ENCODE data around the gene GPBP1.
"Not testable (repeated sequence)": the region's sequence is repeated elsewhere in the genome, so short reads cannot be mapped to it uniquely, and the experiment has no call there.

The GPBP1 gene

DNA sequence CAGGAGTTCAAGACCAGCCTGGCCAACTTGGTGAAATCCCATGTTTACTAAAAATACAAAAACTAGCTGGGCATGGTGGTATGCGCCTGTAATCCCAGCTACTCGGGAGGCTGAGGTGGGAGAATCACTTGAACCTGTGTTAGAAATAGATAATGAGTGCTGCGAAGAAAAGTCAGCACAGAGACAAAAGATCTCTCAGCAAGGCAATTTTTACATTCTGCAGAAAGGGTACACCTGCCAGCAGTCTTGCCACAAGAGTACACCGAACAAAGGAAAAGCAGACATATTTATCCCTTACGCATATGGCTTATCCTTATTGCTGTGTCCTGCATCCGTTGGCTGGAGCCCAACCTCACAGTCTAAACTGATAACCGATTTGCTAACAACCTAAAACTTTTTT, 16.2 kb upstream of the GPBP1 start:
- no peak for DNase-seq (ENCODE audit: low read depth, low spot score)
- Histone ChIP-seq H3K9ac (ENCODE audit: insufficient read length, low read depth) (no peak overlapping the region), H3K9me3 (ENCODE audit: insufficient read depth, low read length) (peaks cover 13% of the 10 kb centered on the region; the same call in 1 of the 2 replicates), H3K4me3 (ENCODE audit: insufficient read length, low read depth) (no peak overlapping the region), H3K36me3 (ENCODE audit: insufficient read depth, insufficient read length, low read length) (no peaks in the 10 kb centered on the region), H3K4me1 (ENCODE audit: insufficient read depth, insufficient read length) (no peaks in the 10 kb centered on the region), H3K27me3 (ENCODE audit: insufficient read depth, insufficient read length) (no peaks in the 10 kb centered on the region)
- TF ChIP-seq SUZ12 (IDR thresholded peaks at IDR 0.05; ENCODE audit: extremely low read depth, insufficient read depth, insufficient read length) (no peak), ZNF274 (IDR thresholded peaks at IDR 0.05; ENCODE audit: low read depth, low read length) (no peak), YY1 (IDR thresholded peaks at IDR 0.05; ENCODE audit: insufficient read depth, insufficient read length) (no peak)

DNA sequence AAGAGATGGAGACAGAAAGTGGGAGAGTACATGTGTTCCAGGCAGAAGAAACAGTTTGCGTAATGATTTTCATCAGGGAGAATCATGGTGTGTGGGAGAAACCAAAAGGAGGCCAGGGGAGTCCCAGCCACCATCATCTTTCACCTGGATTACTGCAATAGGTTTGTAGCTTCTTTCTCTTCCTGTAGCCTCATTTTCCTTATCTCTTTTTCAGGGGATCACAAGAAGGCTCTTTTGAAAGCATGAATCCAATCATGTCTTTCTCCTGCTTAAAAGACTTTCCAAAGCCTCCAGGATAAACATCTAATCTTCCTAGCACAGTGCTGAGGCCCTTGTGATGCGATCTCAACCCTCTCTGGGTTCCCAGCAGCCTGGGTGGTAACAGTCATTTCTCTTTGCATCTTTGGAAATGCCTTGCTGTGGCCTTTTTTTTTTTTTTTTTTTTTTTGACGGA, 10.3 kb upstream of the GPBP1 start:
- no peaks in the 10 kb centered on the region for H3K9me3 ChIP-seq (ENCODE audit: insufficient read depth, low read length)
- no peak for DNase-seq (ENCODE audit: low read depth, low spot score)
- no peak overlapping the region for H3K4me3 ChIP-seq (ENCODE audit: insufficient read length, low read depth)
- no peaks in the 10 kb centered on the region for H3K4me1 ChIP-seq (ENCODE audit: insufficient read depth, insufficient read length)
- TF ChIP-seq YY1 (IDR thresholded peaks at IDR 0.05; ENCODE audit: insufficient read depth, insufficient read length) = no peak
- no peak for TF ChIP-seq SUZ12 (IDR thresholded peaks at IDR 0.05; ENCODE audit: extremely low read depth, insufficient read depth, insufficient read length)
- no peak for TF ChIP-seq ZNF274 (IDR thresholded peaks at IDR 0.05; ENCODE audit: low read depth, low read length)
- H3K27me3 ChIP-seq (ENCODE audit: insufficient read depth, insufficient read length) = no peaks in the 10 kb centered on the region
- no peak overlapping the region for H3K9ac ChIP-seq (ENCODE audit: insufficient read length, low read depth)
- no peaks in the 10 kb centered on the region for H3K36me3 ChIP-seq (ENCODE audit: insufficient read depth, insufficient read length, low read length)

DNA sequence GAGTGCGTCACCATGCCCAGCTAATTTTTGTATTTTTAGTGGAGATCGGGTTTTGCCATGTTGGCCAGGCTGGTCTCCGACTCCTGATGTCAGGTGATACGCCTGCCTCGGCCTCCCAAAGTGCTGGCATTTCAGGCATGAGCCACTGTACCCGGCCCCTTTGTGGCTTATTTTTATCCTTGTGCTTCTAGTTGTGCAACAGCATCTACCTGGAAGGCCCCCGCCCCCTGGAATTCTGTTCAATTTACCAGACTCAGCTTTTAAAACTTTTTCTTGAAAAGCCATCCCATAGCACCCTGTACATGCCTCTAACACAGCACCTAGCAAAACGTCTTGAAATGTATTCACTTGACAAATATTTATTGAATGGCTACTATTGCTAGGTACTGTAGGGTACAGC, 9.7 kb upstream of the GPBP1 start:
- Histone ChIP-seq H3K27me3 (ENCODE audit: insufficient read depth, insufficient read length) (no peaks in the 10 kb centered on the region), H3K4me1 (ENCODE audit: insufficient read depth, insufficient read length) (no peaks in the 10 kb centered on the region), H3K4me3 (ENCODE audit: insufficient read length, low read depth) (no peak overlapping the region), H3K36me3 (ENCODE audit: insufficient read depth, insufficient read length, low read length) (no peaks in the 10 kb centered on the region), H3K9ac (ENCODE audit: insufficient read length, low read depth) (no peak overlapping the region), H3K9me3 (ENCODE audit: insufficient read depth, low read length) (no peaks in the 10 kb centered on the region)
- TF ChIP-seq SUZ12 (IDR thresholded peaks at IDR 0.05; ENCODE audit: extremely low read depth, insufficient read depth, insufficient read length) = no peak
- no peak for TF ChIP-seq YY1 (IDR thresholded peaks at IDR 0.05; ENCODE audit: insufficient read depth, insufficient read length)
- no peak for TF ChIP-seq ZNF274 (IDR thresholded peaks at IDR 0.05; ENCODE audit: low read depth, low read length)
- no peak for DNase-seq (ENCODE audit: low read depth, low spot score)

DNA sequence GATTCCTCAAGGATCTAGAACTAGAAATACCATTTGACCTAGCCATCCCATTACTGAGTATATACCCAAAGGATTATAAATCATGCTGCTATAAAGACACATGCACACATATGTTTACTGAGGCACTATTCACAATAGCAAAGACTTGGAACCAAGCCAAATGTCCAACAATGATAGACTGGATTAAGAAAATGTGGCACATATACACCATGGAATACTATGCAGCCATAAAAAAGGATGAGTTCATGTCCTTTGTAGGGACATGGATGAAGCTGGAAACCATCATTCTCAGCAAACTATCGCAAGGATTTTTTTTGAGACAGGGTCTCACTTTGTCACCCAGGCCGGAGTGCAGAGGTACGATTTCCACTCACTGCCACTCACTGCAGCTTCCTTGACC, 8.7 kb upstream of the GPBP1 start:
- not testable (repeated sequence) for H3K9me3 ChIP-seq (ENCODE audit: insufficient read depth, low read length); H3K27me3 ChIP-seq (ENCODE audit: insufficient read depth, insufficient read length); H3K4me3 ChIP-seq (ENCODE audit: insufficient read length, low read depth); H3K9ac ChIP-seq (ENCODE audit: insufficient read length, low read depth); H3K36me3 ChIP-seq (ENCODE audit: insufficient read depth, insufficient read length, low read length); DNase-seq (ENCODE audit: low read depth, low spot score); H3K4me1 ChIP-seq (ENCODE audit: insufficient read depth, insufficient read length)

DNA sequence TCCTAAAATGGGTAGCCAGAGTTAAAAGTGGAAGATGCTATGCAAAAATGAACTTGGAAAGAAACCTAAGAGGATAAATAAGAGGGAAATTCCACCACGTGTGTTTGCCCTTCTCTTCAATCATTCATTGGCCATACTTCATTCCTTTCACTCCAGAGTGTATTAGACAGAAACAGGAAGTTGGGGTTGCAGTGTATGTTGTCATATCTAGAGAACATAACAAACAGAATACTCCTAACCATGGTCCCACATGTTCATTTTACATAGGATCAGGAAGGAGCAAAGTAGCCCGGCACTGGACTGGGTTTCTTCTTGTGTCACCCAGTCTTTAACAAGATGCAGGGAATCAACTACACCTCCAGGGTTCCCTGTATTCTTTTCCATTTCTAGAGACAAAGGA, 7.6 kb upstream of the GPBP1 start:
- Histone ChIP-seq H3K4me1 (ENCODE audit: insufficient read depth, insufficient read length) (no peaks in the 10 kb centered on the region), H3K36me3 (ENCODE audit: insufficient read depth, insufficient read length, low read length) (no peaks in the 10 kb centered on the region), H3K27me3 (ENCODE audit: insufficient read depth, insufficient read length) (no peaks in the 10 kb centered on the region), H3K9me3 (ENCODE audit: insufficient read depth, low read length) (no peaks in the 10 kb centered on the region), H3K9ac (ENCODE audit: insufficient read length, low read depth) (no peak overlapping the region), H3K4me3 (ENCODE audit: insufficient read length, low read depth) (no peak overlapping the region)
- no peak for TF ChIP-seq SUZ12 (IDR thresholded peaks at IDR 0.05; ENCODE audit: extremely low read depth, insufficient read depth, insufficient read length)
- no peak for TF ChIP-seq ZNF274 (IDR thresholded peaks at IDR 0.05; ENCODE audit: low read depth, low read length)
- no peak for TF ChIP-seq YY1 (IDR thresholded peaks at IDR 0.05; ENCODE audit: insufficient read depth, insufficient read length)
- no peak for DNase-seq (ENCODE audit: low read depth, low spot score)

DNA sequence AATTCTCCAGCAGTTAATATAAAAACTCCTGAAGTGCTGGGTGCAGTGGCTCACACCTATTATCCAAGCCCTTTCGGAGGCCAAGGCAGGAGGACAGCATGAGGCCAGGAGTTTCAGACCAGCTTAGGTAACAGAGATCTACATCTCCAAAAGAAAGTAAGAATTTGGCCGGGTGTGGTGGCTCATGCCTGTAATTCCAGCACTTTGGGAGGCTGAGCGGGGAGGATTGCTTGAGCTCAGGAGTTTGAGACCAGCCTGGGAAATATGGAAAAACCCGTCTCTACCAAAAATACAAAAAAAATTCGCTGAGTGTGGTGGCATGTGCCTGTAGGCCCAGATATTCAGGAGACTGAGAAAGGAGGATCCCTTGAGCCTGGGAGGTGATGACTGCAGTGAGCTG, 6.7 kb upstream of the GPBP1 start:
- Histone ChIP-seq H3K9ac (ENCODE audit: insufficient read length, low read depth) (no peak overlapping the region), H3K36me3 (ENCODE audit: insufficient read depth, insufficient read length, low read length) (no peaks in the 10 kb centered on the region), H3K27me3 (ENCODE audit: insufficient read depth, insufficient read length) (no peaks in the 10 kb centered on the region), H3K9me3 (ENCODE audit: insufficient read depth, low read length) (no peaks in the 10 kb centered on the region), H3K4me1 (ENCODE audit: insufficient read depth, insufficient read length) (no peaks in the 10 kb centered on the region), H3K4me3 (ENCODE audit: insufficient read length, low read depth) (no peak overlapping the region)
- TF ChIP-seq YY1 (IDR thresholded peaks at IDR 0.05; ENCODE audit: insufficient read depth, insufficient read length) = no peak
- TF ChIP-seq SUZ12 (IDR thresholded peaks at IDR 0.05; ENCODE audit: extremely low read depth, insufficient read depth, insufficient read length) = no peak
- no peak for TF ChIP-seq ZNF274 (IDR thresholded peaks at IDR 0.05; ENCODE audit: low read depth, low read length)
- no peak for DNase-seq (ENCODE audit: low read depth, low spot score)

DNA sequence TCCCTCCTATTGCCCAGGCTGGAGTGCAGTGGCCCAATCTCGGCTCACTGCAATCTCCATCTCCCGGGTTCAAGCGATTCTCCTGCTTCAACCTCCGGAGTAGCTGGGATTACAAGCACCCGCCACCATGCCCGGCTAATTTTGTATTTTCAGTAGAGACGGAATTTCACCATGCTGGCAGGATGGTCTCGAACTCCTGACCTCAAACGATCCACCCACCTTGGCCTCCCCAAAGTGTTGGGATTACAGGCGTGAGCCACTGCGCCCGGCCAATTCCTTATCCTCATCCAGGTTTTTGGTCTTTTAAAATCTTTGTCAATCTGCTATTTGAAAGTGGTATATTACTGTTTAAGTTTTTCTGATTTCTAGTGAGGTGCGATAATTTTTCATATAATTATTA, 3.7 kb upstream of the GPBP1 start:
- H3K9me3 ChIP-seq (ENCODE audit: insufficient read depth, low read length); H3K4me3 ChIP-seq (ENCODE audit: insufficient read length, low read depth); H3K36me3 ChIP-seq (ENCODE audit: insufficient read depth, insufficient read length, low read length); DNase-seq (ENCODE audit: low read depth, low spot score); H3K27me3 ChIP-seq (ENCODE audit: insufficient read depth, insufficient read length); H3K4me1 ChIP-seq (ENCODE audit: insufficient read depth, insufficient read length); H3K9ac ChIP-seq (ENCODE audit: insufficient read length, low read depth): not testable (repeated sequence)

DNA sequence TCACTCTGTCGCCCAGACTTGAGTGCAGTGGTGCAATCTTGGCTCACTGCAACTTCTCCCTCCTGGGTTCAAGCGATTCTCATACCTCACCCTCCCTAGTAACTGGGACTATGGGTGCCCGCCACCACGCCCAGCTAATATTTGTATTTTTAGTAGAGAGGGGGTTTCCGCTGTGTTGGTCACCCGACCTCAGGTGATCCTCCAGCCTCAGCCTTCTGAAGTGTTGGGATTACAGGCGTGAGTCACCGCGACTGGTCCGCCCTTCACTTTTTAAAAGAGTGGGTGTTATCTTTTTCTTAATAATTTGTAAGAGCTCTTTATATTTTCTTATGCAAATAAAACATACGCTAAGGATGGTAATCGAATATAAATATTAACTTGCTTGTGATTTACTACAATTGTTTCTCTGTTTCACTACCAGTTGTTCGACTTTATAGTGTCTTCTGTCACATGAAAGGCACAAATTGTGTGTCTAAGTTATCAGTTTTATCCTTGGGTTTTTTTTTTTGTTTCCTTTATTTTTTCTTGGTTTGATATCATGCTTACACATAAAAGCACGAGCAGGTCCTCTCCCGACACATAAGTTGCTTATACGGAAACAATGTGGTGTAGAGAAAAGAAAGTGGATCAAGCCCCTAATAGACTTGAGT, 1.9 kb upstream of the GPBP1 start:
- TF ChIP-seq SUZ12 (IDR thresholded peaks at IDR 0.05; ENCODE audit: extremely low read depth, insufficient read depth, insufficient read length) (no peak), YY1 (IDR thresholded peaks at IDR 0.05; ENCODE audit: insufficient read depth, insufficient read length) (no peak), ZNF274 (IDR thresholded peaks at IDR 0.05; ENCODE audit: low read depth, low read length) (no peak)

More for the DNA sequence above, 1.9 kb upstream of the GPBP1 start:
- Histone ChIP-seq H3K27me3 (ENCODE audit: insufficient read depth, insufficient read length) (no peaks in the 10 kb centered on the region), H3K36me3 (ENCODE audit: insufficient read depth, insufficient read length, low read length) (peaks cover 5% of the 10 kb centered on the region), H3K4me1 (ENCODE audit: insufficient read depth, insufficient read length) (no peaks in the 10 kb centered on the region), H3K9ac (ENCODE audit: insufficient read length, low read depth) (peak overlapping the region; percentile 73), H3K9me3 (ENCODE audit: insufficient read depth, low read length) (no peaks in the 10 kb centered on the region), H3K4me3 (ENCODE audit: insufficient read length, low read depth) (peak overlapping the region; percentile 69)
- DNase-seq (ENCODE audit: low read depth, low spot score) = no peak
